ENCODE measurements around the gene RBM12.
"Not testable (repeated sequence)": the region's sequence is repeated elsewhere in the genome, so short reads cannot be mapped to it uniquely, and the experiment has no call there.

The RBM12 gene

GRCh38 chr20:35709259-35709658 is 44.6 kb upstream of the RBM12 start:
- TF ChIP-seq, protein P1, sequence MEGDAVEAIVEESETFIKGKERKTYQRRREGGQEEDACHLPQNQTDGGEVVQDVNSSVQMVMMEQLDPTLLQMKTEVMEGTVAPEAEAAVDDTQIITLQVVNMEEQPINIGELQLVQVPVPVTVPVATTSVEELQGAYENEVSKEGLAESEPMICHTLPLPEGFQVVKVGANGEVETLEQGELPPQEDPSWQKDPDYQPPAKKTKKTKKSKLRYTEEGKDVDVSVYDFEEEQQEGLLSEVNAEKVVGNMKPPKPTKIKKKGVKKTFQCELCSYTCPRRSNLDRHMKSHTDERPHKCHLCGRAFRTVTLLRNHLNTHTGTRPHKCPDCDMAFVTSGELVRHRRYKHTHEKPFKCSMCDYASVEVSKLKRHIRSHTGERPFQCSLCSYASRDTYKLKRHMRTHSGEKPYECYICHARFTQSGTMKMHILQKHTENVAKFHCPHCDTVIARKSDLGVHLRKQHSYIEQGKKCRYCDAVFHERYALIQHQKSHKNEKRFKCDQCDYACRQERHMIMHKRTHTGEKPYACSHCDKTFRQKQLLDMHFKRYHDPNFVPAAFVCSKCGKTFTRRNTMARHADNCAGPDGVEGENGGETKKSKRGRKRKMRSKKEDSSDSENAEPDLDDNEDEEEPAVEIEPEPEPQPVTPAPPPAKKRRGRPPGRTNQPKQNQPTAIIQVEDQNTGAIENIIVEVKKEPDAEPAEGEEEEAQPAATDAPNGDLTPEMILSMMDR (conservative IDR thresholded peaks at IDR 0.05), result no peak
- no peak for TF ChIP-seq ZFX (IDR thresholded peaks at IDR 0.05)
- no peak overlapping the region for H3K27ac ChIP-seq

- H3K27ac ChIP-seq, result no peak overlapping the region
- TF ChIP-seq, protein P1 (conservative IDR thresholded peaks at IDR 0.05), result no peak
- no peak for TF ChIP-seq ZFX (IDR thresholded peaks at IDR 0.05)
These were observed 43.8 kb upstream of the RBM12 start for GRCh38 chr20:35708502-35708901.

GRCh38 chr20:35706591-35707529 is 42.2 kb upstream of the RBM12 start:
- not testable (repeated sequence) for H3K27ac ChIP-seq

DNA sequence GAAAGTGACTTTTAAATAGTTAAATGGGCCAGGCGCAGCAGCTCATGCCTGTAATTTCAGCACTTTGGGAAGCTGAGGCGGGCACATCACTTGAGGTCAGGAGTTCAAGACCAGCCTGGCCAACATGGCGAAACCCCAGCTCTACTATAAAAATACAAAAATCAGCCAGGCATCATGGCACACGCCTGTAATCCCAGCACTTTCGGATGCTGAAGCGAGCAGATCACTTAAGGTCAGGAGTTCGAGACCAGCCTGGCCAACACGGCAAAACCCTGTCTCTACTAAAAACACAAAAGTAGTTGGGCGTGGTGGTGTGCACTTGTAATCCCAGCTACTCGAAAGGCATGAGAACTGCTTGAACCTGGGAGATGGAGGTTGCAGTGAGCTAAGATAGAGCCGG is 41.2 kb upstream of the RBM12 start:
- H3K27ac ChIP-seq, result not testable (repeated sequence)

DNA sequence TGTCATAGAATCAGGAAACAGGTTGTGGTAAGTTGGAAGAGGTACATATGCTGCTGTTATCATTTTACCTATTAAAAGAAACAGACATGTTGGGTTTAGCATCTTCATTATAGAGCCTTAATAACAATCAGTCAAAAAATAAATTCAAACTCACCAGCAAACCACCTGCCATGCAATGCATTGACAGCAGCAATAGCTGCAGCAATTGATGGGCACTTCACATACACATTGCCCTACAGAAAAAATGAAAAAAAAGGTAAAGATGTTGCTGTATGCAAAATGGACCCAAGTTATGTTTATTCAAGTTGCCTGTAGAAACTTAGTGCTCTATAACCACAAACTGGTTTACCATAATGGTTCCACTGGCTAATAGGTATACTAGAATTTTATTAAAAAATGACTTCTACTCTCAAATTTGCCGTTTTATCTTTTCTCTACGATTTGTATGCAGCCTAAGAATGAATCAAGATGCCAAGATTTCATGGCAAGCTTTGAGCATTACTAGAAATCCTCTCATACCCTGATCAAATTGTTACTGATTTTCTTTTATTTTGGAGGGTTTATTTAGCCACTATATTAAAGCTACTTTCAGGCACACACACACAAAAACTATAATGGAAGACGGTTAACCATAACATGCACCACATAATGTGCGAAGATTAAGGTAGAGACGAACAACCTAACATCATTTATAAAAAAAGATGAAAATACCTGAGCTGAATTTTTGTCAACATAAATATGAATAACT is 40.0 kb upstream of the RBM12 start:
- no peak for TF ChIP-seq ZFX (IDR thresholded peaks at IDR 0.05)
- TF ChIP-seq, protein P1 (conservative IDR thresholded peaks at IDR 0.05), result no peak
- no peak overlapping the region for H3K27ac ChIP-seq

DNA sequence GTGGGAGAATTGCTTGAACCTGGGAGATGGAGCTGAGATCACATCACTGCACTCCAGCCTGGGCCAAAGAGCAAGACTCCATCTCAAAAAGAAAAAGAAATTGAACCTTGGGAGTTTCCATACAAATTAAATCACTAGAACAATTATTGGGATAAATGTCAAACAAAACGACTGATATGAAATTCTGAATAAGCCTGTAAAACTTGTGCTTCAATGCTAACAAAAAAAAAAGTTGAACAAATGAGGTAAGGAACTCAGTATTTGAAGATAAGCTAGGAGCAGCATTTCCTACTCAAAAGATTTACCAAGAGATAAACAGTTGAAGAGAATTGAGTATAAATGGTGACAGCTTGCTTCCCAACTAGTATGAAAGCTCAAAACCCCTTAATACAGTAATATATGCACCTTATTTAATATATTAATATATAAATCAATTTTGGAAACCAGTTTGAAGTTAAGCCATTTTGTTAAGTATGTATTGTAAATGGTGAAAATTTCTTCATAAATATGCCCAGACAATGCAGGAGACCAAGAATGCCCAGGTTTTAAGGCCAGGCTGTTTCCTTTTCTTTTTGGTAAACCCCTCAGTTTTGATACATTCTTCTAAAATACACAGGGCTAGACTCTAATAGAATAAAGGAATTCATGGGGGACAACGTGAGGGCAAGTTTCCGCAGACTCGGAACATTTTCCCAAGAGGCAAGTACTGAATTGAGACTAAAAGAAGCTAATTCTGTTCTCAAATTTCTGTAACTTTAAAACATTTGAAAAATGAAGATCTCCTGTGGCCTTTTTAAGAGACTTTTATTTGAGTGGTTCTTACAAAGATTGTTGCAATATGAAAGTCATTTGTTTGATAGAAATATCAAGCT is 38.4 kb upstream of the RBM12 start:
- H3K27ac ChIP-seq, result no peak overlapping the region
- TF ChIP-seq ZFX (IDR thresholded peaks at IDR 0.05), result no peak
- TF ChIP-seq, protein P1 (conservative IDR thresholded peaks at IDR 0.05), result no peak

DNA sequence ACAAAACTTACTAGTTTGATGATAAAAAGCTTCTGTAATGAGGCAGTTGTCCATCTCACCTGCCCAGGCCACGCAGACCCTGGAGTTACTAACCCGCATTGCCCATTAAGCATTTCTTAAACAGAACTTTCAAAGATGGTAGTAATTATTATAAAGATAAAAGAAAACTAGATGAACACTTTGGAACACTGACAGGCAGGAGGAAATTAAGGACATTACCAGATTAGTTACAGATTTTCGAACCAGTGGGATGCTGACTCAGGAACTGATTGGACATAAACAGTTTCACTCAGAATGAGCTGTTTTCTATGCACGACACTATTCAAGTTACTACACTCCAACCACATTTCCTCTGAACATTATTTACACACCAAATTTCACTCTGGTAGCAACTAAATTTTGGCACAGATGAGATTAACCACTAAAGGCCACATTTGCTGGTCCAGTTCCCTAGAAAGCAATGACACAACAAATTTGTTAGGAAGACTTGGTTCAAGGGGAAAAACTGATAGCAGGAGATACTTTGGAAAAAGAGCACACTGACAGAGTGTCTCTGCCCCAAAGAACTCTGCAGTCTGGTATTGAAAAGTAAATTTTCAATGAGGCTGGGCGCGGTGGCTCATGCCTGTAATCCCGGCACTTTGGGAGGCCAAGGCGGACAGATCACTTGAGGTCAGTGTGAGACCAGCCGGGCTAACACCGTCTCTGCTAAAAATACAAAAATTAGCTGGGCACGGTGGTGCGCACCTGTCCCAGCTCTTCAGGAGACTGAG is 37.5 kb upstream of the RBM12 start:
- no peak overlapping the region for H3K27ac ChIP-seq
- no peak for TF ChIP-seq ZFX (IDR thresholded peaks at IDR 0.05)
- TF ChIP-seq, protein P1 (conservative IDR thresholded peaks at IDR 0.05), result no peak

All from C4-2B (cell line).